Measurements from ENCODE around the gene MPP1. TPM values are rescaled to one million over a fixed set of nuclear protein-coding genes. Genes with fewer than 3 reads are reported as not detected.
"Not testable (repeated sequence)": the region's sequence is repeated elsewhere in the genome, so short reads cannot be mapped to it uniquely, and the experiment has no call there.

MPP1 gene
- total RNA-seq, 1 experiment from 2014 or later, result 1.3 TPM

GRCh38 chrX:154828016-154828408 lies 22.7 kb upstream of the MPP1 start:
- no peak overlapping the region for H3K27ac Mint-ChIP-seq (ENCODE audit: unreplicated experiment)
- CTCF ChIA-PET, result no interaction called here
- DNase-seq, result no peak
- TF ChIP-seq, protein P1, sequence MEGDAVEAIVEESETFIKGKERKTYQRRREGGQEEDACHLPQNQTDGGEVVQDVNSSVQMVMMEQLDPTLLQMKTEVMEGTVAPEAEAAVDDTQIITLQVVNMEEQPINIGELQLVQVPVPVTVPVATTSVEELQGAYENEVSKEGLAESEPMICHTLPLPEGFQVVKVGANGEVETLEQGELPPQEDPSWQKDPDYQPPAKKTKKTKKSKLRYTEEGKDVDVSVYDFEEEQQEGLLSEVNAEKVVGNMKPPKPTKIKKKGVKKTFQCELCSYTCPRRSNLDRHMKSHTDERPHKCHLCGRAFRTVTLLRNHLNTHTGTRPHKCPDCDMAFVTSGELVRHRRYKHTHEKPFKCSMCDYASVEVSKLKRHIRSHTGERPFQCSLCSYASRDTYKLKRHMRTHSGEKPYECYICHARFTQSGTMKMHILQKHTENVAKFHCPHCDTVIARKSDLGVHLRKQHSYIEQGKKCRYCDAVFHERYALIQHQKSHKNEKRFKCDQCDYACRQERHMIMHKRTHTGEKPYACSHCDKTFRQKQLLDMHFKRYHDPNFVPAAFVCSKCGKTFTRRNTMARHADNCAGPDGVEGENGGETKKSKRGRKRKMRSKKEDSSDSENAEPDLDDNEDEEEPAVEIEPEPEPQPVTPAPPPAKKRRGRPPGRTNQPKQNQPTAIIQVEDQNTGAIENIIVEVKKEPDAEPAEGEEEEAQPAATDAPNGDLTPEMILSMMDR (IDR thresholded peaks at IDR 0.05; ENCODE audit: unreplicated experiment), result no peak
- no peaks in the 10 kb centered on the region for H3K36me3 Mint-ChIP-seq (ENCODE audit: insufficient read depth, unreplicated experiment)
- intact Hi-C loops (cut with micrococcal nuclease; ENCODE audit: unreplicated experiment), result no loop called here
- H3K9me3 Mint-ChIP-seq (ENCODE audit: low read depth, unreplicated experiment), result no peaks in the 10 kb centered on the region
- no TSS peak for BruUV-seq (replicated peaks)
- peaks cover 62% of the 10 kb centered on the region for H3K27me3 Mint-ChIP-seq (ENCODE audit: unreplicated experiment)
- no peaks in the 10 kb centered on the region for H3K4me1 Mint-ChIP-seq (ENCODE audit: low read depth, unreplicated experiment)
- H3K4me3 Mint-ChIP-seq (ENCODE audit: low read depth, unreplicated experiment), result no peak overlapping the region

DNA sequence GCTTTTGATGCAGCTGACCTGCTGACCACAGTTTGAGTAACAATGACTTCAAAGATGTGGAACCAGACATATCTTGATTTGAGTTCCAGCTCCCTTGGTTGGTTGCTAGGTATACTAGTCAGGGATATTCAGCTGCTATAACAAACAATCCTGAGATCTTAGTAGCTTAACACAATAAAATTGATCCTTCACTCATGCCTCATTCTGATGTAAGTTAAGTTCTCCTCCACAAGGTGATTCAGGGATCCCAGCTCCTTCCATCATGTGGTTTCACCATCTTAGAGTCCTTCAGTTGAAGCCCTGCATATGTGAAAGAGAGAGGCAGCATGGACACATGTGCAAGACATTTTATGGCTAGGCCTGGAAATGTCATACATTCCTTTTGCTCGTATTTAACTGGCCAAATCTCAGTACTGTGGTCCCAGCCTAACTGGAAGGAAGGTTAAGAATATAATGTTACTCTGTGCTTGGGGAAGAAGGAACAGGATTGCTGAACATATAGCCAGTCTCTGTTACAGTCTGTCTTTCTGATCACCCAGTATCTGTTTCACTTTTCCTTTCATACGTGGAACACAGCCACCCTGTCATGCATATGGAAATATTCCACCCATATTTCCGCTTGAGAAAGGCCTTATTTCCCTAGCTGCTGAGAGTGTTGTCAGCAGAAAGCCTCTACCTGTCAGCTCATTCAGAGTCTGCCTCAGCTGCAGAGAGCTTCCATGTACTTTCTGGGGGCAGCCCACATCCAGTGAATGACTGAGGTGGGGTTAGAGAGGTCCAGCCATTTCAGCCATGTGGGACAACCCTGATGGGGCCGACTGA lies 22.1 kb upstream of the MPP1 start:
- no peak for DNase-seq
- Mint-ChIP-seq H3K36me3 (ENCODE audit: insufficient read depth, unreplicated experiment) (no peaks in the 10 kb centered on the region), H3K4me3 (ENCODE audit: low read depth, unreplicated experiment) (no peak overlapping the region), H3K27ac (ENCODE audit: unreplicated experiment) (no peak overlapping the region), H3K4me1 (ENCODE audit: low read depth, unreplicated experiment) (no peaks in the 10 kb centered on the region), H3K9me3 (ENCODE audit: low read depth, unreplicated experiment) (no peaks in the 10 kb centered on the region), H3K27me3 (ENCODE audit: unreplicated experiment) (peaks cover 67% of the 10 kb centered on the region)
- intact Hi-C loops (cut with micrococcal nuclease; ENCODE audit: unreplicated experiment), result no loop called here
- CTCF ChIA-PET, result no interaction called here
- no TSS peak for BruUV-seq (replicated peaks)
- TF ChIP-seq, protein P1 (IDR thresholded peaks at IDR 0.05; ENCODE audit: unreplicated experiment), result no peak

DNA sequence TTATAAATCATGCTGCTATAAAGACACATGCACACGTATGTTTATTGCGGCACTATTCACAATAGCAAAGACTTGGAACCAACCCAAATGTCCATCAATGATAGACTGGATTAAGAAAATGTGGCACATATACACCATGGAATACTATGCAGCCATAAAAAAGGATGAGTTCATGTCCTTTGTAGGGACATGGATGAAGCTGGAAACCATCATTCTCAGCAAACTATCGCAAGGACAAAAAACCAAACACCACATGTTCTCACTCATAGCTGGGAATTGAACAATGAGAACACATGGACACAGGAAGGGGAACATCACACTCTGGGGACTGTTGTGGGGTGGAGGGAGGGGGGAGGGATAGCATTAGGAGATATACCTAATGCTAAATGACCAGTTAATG lies 20.3 kb upstream of the MPP1 start:
- H3K36me3 Mint-ChIP-seq (ENCODE audit: insufficient read depth, unreplicated experiment); H3K4me3 Mint-ChIP-seq (ENCODE audit: low read depth, unreplicated experiment); H3K4me1 Mint-ChIP-seq (ENCODE audit: low read depth, unreplicated experiment); CTCF ChIA-PET; H3K9me3 Mint-ChIP-seq (ENCODE audit: low read depth, unreplicated experiment); intact Hi-C loops (cut with micrococcal nuclease; ENCODE audit: unreplicated experiment); DNase-seq; H3K27ac Mint-ChIP-seq (ENCODE audit: unreplicated experiment); BruUV-seq (replicated peaks): not testable (repeated sequence)
- H3K27me3 Mint-ChIP-seq (ENCODE audit: unreplicated experiment), result peaks cover 69% of the 10 kb centered on the region

DNA sequence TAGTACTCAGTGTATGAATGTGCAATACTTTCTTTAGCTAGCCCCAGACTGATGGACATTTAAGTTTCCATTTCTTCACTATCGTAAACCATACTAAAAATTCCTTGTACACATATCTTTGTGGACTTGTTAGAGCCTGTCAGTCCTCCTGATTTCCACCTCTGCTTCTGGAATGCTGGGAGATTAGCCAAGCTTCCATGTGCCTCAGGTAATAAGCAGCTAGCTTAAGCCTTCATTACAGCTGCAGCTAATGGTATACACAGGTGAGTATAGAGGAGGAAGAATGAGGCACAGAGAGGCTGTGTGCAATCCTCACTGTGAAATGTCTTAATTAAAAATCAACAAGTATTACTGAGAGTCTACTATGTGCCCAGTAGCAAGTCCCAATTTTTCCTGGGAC lies 19.4 kb upstream of the MPP1 start:
- no peak for DNase-seq
- CTCF ChIA-PET, result no interaction called here
- no peaks in the 10 kb centered on the region for H3K36me3 Mint-ChIP-seq (ENCODE audit: insufficient read depth, unreplicated experiment)
- H3K27ac Mint-ChIP-seq (ENCODE audit: unreplicated experiment), result no peak overlapping the region
- no peak overlapping the region for H3K4me3 Mint-ChIP-seq (ENCODE audit: low read depth, unreplicated experiment)
- H3K27me3 Mint-ChIP-seq (ENCODE audit: unreplicated experiment), result peaks cover 69% of the 10 kb centered on the region
- BruUV-seq (replicated peaks), result no TSS peak
- H3K4me1 Mint-ChIP-seq (ENCODE audit: low read depth, unreplicated experiment), result no peaks in the 10 kb centered on the region
- intact Hi-C loops (cut with micrococcal nuclease; ENCODE audit: unreplicated experiment), result no loop called here
- no peaks in the 10 kb centered on the region for H3K9me3 Mint-ChIP-seq (ENCODE audit: low read depth, unreplicated experiment)
- TF ChIP-seq, protein P1 (IDR thresholded peaks at IDR 0.05; ENCODE audit: unreplicated experiment), result no peak

GRCh38 chrX:154822029-154822428 lies 16.7 kb upstream of the MPP1 start:
- H3K4me3 Mint-ChIP-seq (ENCODE audit: low read depth, unreplicated experiment), result no peak overlapping the region
- peaks cover 57% of the 10 kb centered on the region for H3K27me3 Mint-ChIP-seq (ENCODE audit: unreplicated experiment)
- DNase-seq, result no peak
- H3K36me3 Mint-ChIP-seq (ENCODE audit: insufficient read depth, unreplicated experiment), result no peaks in the 10 kb centered on the region
- no TSS peak for BruUV-seq (replicated peaks)
- intact Hi-C loops (cut with micrococcal nuclease; ENCODE audit: unreplicated experiment), result no loop called here
- no peaks in the 10 kb centered on the region for H3K9me3 Mint-ChIP-seq (ENCODE audit: low read depth, unreplicated experiment)
- CTCF ChIA-PET, result no interaction called here
- TF ChIP-seq, protein P1 (IDR thresholded peaks at IDR 0.05; ENCODE audit: unreplicated experiment), result no peak
- no peak overlapping the region for H3K27ac Mint-ChIP-seq (ENCODE audit: unreplicated experiment)
- no peaks in the 10 kb centered on the region for H3K4me1 Mint-ChIP-seq (ENCODE audit: low read depth, unreplicated experiment)
